GM12891 (cell line): ENCODE results near the gene GRAP.

Source experiments
- PAX5 ChIP-seq: IDR thresholded peaks from 2 replicates; pipeline ENCODE4 v1.6.1; 2011; ENCODE audit warnings: low read length, moderate library complexity, mild to moderate bottlenecking; ENCODE audit not compliant: insufficient read depth, severe bottlenecking
- POLR2A ChIP-seq: IDR thresholded peaks from 2 replicates; pipeline ENCODE4 v1.6.1; 2011; ENCODE audit warnings: low read depth, low read length, control low read depth
- POLR2AphosphoS5 ChIP-seq: IDR thresholded peaks from 2 replicates; pipeline ENCODE4 v1.6.1; 2011; ENCODE audit warnings: low read depth, low read length, control low read depth
- POU2F2 ChIP-seq: IDR thresholded peaks from 2 replicates; pipeline ENCODE4 v1.6.1; 2011; ENCODE audit warnings: low read depth, mild to moderate bottlenecking, control low read depth, low read length, moderate library complexity
- SPI1 ChIP-seq: IDR thresholded peaks from 2 replicates; pipeline ENCODE4 v1.6.1; 2011; ENCODE audit warnings: low read depth, low read length, control low read depth
- TAF1 ChIP-seq: IDR thresholded peaks from 2 replicates; pipeline ENCODE4 v1.6.1; 2011; ENCODE audit warnings: low read depth, low read length, control low read depth

GRCh38 chr17:19011581-19011980, 35.2 kb downstream of the GRAP start:
- TF ChIP-seq POLR2AphosphoS5 (no peak), POLR2A (no peak), TAF1 (no peak), SPI1 (no peak), PAX5 (no peak), POU2F2 (no peak)
